GM19455 (cell line): ENCODE data around the gene MORC1.

ENCODE experiments used
- ATAC-seq: cut with Tn5 transposase; IDR thresholded peaks from one replicate; pipeline ENCODE4 v1.9.1; 2021; ENCODE audit not compliant: unreplicated experiment

MORC1 gene

GRCh38 chr3:108946292-108947285 is 171.3 kb downstream of the MORC1 start:
- ATAC-seq = no peak

- no peak for ATAC-seq
These were observed 177.2 kb downstream of the MORC1 start for GRCh38 chr3:108940568-108941263.

GRCh38 chr3:108940166-108940565 is 177.8 kb downstream of the MORC1 start:
- no peak for ATAC-seq

DNA sequence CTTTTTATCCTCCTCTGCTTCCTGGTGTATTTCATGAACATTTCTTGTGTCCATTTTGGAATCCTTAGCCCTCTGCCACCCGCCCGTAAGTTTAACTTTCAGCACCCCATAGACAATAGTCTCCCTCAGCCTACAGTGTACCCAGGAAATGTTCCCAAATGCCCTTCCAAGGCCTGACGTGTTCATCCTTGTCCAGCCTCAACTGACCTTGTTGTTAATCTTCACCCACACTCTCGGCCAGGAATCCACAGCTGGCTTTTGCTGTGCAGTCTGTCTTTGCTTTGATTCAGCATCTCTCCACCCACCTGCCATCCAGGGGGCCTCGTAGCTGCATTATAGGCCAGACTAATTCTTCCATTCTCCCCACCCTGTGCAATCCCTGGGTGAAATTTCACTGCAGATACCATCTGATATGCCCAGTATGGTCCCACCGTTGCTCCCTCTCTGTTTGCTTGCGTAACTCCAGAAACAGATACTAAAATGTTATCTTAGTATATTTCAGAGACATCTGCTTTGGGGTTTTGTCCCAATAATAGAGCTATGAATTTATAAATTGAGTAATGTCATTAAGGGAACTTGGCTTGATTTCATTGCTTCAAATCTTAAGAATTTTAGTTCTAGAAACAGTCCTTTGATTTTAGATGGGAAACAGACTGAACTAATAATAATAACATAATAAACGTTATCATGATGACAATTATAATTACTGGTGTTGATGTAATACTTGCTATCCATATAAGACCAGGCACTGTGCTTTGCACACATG is 180.8 kb downstream of the MORC1 start:
- no peak for ATAC-seq

DNA sequence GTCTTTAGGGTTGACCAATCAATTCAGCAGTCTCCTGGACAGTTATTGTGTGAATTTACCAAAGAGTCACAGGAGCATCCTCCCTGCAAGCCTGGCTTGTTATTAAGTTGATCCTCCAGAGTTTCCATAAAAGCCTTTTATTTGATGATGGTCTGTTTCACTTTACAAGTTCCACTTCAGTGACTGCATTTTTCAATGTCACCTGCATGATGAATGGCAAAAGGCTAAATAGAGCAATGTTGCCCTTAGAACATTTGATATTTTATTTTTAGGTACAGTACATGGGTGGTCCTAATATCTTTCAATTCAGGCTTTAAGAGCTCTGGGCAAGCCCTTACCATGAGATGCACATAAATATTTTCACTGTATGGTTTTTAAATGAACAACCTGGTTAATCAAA is 186.9 kb downstream of the MORC1 start:
- no peak for ATAC-seq

- ATAC-seq = no peak
These were observed 199.1 kb downstream of the MORC1 start for GRCh38 chr3:108918866-108919265.

DNA sequence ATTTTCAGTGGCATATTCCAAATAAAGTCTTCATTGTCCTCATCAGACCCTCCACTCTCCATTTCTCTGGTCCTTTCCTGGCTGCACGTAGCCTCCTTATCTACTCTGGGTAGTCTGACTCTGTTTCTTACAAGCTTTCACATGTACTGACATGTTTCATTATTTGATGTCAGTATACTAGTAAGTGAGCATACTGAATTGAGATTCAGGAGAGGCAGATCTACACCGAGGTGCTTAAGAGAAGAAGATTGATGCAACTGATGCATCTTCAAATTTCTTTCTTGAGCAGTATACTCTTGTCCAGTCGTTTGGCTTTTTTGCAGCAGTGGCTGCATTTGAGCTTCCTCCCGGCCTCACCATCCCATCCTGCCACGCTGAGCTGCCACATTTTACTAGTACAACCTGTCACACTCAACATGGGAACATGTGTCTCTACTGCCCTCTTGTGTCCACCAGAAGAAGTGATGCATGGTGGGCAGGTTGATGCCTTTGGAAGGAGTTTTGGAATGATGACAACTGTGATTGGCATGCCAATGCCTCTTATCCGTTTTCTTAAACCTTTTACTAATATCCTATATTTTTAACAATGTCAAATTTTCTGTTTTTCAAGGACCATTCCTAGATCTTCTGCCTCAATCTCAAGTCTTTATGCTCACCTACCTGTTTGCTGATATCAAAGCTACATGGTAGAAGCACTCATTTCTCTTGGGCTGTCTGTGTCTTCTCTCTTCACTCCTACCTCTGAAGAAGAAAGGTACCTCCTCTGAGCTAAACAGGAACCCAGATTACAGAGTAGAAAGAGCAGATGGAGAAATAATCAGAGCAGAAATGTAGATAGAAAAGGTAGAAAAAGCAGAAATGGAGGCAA is 202.9 kb downstream of the MORC1 start:
- ATAC-seq = peak; percentile 97

DNA sequence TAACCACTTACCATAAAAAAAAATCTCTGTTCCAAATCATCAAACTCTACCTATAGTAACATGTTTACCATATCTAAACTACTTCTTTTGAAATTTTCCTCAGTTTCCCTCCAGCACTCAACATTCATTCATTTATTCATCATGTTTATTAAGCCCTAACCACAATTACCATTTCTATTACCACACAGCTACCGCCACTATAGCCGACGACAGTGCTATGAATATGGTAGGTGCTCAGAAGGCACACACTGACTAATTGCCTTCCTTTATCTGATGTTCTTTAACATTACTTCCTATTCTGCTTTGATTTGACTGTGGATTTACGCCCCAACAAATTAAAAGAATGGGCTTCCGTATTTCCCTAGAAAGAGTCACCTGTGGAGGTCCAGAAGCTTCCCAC is 208.1 kb downstream of the MORC1 start:
- ATAC-seq = no peak
